Activated T-cell treated with anti-CD3 and anti-CD28 coated beads, Interleukin-2, amount 50 U/mL, for 24 hours (primary cell): ENCODE data around the gene IAH1.
"Not testable (repeated sequence)": the region's sequence is repeated elsewhere in the genome, so short reads cannot be mapped to it uniquely, and the experiment has no call there.

Experiments
- DNase-seq: peaks from one replicate; pipeline ENCODE4 v3.0.0-alpha.2; 2020
- H3K27ac Mint-ChIP-seq: 2 replicates; pipeline ENCODE4 v1.8.0; 2020; ENCODE audit warnings: mild to moderate bottlenecking, mixed read lengths
- H3K27me3 Mint-ChIP-seq: 2 replicates; pipeline ENCODE4 v1.8.0; 2020; ENCODE audit warnings: mixed read lengths
- H3K36me3 Mint-ChIP-seq: 2 replicates; pipeline ENCODE4 v1.8.0; 2020; ENCODE audit warnings: low read depth, mixed read lengths
- H3K4me1 Mint-ChIP-seq: 2 replicates; pipeline ENCODE4 v1.8.0; 2020; ENCODE audit warnings: low read depth, mixed read lengths
- H3K4me3 Mint-ChIP-seq: 2 replicates; pipeline ENCODE4 v1.8.0; 2020; ENCODE audit warnings: mild to moderate bottlenecking, moderate library complexity, mixed read lengths
- H3K9me3 Mint-ChIP-seq: 2 replicates; pipeline ENCODE4 v1.8.0; 2020; ENCODE audit warnings: mixed read lengths

Gene IAH1

GRCh38 chr2:9488583-9489547, 14.5 kb downstream of the IAH1 start:
- no peak for DNase-seq
- Mint-ChIP-seq H3K4me3 (no peak overlapping the region), H3K36me3 (peaks cover 100% of the 10 kb centered on the region), H3K27ac (peak overlapping the region; percentile 87), H3K27me3 (no peaks in the 10 kb centered on the region), H3K4me1 (peaks cover 43% of the 10 kb centered on the region), H3K9me3 (no peaks in the 10 kb centered on the region)

GRCh38 chr2:9490789-9491188, 16.4 kb downstream of the IAH1 start:
- peaks cover 55% of the 10 kb centered on the region for H3K4me1 Mint-ChIP-seq
- H3K27ac Mint-ChIP-seq: peak overlapping the region; percentile 48
- H3K9me3 Mint-ChIP-seq: no peaks in the 10 kb centered on the region
- DNase-seq: no peak
- H3K4me3 Mint-ChIP-seq: no peak overlapping the region
- peaks cover 95% of the 10 kb centered on the region for H3K36me3 Mint-ChIP-seq
- no peaks in the 10 kb centered on the region for H3K27me3 Mint-ChIP-seq

DNA sequence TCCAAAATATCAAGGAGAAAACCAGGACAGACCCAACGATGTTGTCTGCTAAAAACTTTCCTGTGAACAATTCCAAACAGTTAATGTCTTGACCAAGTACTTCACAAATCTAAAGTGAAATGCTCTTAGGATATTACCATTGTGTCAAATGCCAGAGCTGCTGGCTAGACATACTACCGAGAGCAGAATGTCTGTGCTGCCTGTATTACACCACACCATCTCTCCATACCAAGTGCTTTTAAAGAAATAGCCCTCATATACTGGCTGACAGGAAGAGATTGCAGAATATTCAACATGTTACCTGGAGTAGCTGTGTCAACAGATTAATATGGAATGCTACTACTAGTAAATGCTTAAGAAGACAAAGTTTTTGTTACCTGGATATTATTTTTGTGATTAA, 18.6 kb downstream of the IAH1 start:
- H3K27ac Mint-ChIP-seq: peak overlapping the region; percentile 85
- H3K27me3 Mint-ChIP-seq: no peaks in the 10 kb centered on the region
- DNase-seq: no peak
- H3K9me3 Mint-ChIP-seq: no peaks in the 10 kb centered on the region
- H3K36me3 Mint-ChIP-seq: peaks cover 90% of the 10 kb centered on the region
- H3K4me3 Mint-ChIP-seq: no peak overlapping the region
- H3K4me1 Mint-ChIP-seq: peaks cover 62% of the 10 kb centered on the region

DNA sequence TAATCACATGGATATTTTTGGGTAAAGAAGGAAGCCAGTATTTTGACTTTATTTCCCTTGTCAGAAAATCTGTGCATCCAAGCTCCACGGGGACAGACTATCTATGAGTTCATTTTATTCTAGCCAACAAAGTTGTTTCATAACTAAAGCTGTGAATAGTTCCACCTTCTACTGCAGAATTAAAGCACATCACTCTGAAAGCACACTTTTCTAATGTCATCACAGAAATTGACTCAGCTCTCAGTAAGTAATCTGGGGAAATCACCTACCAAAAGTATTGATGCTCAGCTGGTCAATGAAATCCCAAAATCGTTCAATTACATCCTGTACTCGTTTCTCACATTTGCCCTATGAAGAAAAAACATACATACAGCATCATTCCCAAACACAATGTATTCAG, 19.1 kb downstream of the IAH1 start:
- Mint-ChIP-seq H3K4me1 (peaks cover 60% of the 10 kb centered on the region), H3K36me3 (peaks cover 90% of the 10 kb centered on the region), H3K27ac (peak overlapping the region; percentile 85), H3K27me3 (no peaks in the 10 kb centered on the region), H3K9me3 (no peaks in the 10 kb centered on the region), H3K4me3 (peak overlapping the region; percentile 3)
- no peak for DNase-seq

DNA sequence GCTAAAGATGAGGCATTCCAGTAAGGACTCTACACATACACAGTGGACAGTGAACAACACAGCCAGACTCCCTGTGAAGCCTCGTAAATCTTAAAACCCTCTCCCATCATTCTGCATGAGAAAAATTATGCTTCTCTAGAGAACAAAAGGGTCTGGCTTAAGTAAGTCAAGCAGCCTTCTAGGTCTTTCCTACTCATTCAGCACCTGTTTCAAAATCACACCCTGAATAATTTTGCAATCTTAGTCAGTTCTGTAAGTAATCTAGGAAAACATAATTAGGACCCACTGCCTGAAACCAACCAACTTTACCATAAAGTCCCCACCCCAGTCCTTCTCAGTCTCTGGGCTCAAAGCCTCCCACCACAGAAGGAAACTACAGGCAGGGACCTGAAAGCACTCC, 19.7 kb downstream of the IAH1 start:
- DNase-seq: no peak
- no peak overlapping the region for H3K4me3 Mint-ChIP-seq

DNA sequence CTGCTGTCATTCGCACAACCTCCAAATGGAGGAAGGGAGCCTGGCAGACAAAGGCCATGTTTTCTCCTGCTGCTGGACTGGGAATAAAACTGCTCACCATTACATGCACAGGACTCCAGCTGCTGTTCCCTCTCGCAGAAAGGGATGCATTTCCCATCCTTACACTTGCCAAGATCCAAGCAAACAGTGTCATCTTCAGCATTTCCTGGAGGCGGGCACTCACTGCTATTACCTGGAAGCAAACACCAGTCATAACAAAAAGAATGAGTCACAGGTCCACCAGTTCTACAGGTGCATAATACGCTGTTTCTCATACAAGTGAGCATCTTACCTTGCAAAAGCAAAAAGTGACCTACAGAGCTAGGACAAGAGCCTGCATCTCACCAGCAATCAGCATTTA, 22.7 kb downstream of the IAH1 start:
- no peak for DNase-seq
- Mint-ChIP-seq H3K4me1 (peaks cover 47% of the 10 kb centered on the region), H3K27me3 (no peaks in the 10 kb centered on the region), H3K36me3 (peaks cover 89% of the 10 kb centered on the region), H3K9me3 (no peaks in the 10 kb centered on the region), H3K27ac (peak overlapping the region; percentile 85), H3K4me3 (no peak overlapping the region)

More for the DNA sequence above, 19.7 kb downstream of the IAH1 start:
- peaks cover 56% of the 10 kb centered on the region for H3K4me1 Mint-ChIP-seq
- H3K27ac Mint-ChIP-seq: peak overlapping the region; percentile 85
- no peaks in the 10 kb centered on the region for H3K9me3 Mint-ChIP-seq
- H3K36me3 Mint-ChIP-seq: peaks cover 90% of the 10 kb centered on the region
- no peaks in the 10 kb centered on the region for H3K27me3 Mint-ChIP-seq

DNA sequence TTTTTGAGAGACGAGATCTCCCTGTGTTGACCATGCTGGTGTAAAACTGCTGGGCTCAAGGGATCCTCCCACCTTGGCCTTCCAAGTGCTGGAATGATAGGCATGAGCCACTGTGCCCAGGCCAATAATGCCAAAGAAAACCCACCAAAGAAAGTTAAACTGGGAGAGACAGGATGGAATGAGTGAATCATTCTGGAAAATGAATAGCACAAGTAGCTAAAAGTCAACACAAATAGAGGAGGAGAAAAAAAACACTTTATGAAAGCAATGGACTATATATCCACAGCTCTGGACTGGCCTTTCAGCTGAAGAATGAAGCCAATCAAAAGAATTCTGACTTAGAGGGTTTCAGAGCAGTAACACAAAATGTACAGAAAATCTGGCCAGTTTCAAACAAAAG, 23.9 kb downstream of the IAH1 start:
- Mint-ChIP-seq H3K36me3 (peaks cover 89% of the 10 kb centered on the region), H3K27me3 (no peaks in the 10 kb centered on the region), H3K9me3 (no peaks in the 10 kb centered on the region), H3K27ac (peak overlapping the region; percentile 82), H3K4me1 (peaks cover 39% of the 10 kb centered on the region), H3K4me3 (no peak overlapping the region)
- DNase-seq: no peak

DNA sequence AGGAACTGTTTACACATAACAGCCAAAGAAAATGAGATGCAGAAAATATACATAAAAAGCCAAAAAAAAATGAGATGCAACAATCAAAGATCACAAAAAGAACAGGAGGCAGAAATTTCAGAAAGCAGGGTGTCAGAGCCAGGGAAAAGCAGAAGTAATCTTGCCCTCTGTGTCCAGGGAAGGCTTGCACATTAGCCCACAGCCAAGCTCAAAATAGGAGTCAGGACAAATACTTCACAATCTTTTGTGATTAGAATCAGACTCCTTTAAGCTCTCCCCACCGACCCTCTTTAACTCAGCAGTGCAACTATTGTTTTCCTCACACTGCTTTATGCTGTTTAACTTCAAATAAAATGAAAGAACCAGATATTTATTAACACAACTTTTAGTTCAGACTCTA, 34.6 kb downstream of the IAH1 start:
- no peaks in the 10 kb centered on the region for H3K9me3 Mint-ChIP-seq
- H3K4me1 Mint-ChIP-seq: no peaks in the 10 kb centered on the region
- no peak overlapping the region for H3K4me3 Mint-ChIP-seq
- H3K36me3 Mint-ChIP-seq: peaks cover 78% of the 10 kb centered on the region
- no peaks in the 10 kb centered on the region for H3K27me3 Mint-ChIP-seq
- H3K27ac Mint-ChIP-seq: no peak overlapping the region
- DNase-seq: no peak

- not testable (repeated sequence) for DNase-seq, H3K4me1 Mint-ChIP-seq, H3K9me3 Mint-ChIP-seq, H3K27ac Mint-ChIP-seq, H3K4me3 Mint-ChIP-seq, H3K27me3 Mint-ChIP-seq
- peaks cover 71% of the 10 kb centered on the region for H3K36me3 Mint-ChIP-seq
Measured at GRCh38 chr2:9513946-9514345, 39.6 kb downstream of the IAH1 start.

DNA sequence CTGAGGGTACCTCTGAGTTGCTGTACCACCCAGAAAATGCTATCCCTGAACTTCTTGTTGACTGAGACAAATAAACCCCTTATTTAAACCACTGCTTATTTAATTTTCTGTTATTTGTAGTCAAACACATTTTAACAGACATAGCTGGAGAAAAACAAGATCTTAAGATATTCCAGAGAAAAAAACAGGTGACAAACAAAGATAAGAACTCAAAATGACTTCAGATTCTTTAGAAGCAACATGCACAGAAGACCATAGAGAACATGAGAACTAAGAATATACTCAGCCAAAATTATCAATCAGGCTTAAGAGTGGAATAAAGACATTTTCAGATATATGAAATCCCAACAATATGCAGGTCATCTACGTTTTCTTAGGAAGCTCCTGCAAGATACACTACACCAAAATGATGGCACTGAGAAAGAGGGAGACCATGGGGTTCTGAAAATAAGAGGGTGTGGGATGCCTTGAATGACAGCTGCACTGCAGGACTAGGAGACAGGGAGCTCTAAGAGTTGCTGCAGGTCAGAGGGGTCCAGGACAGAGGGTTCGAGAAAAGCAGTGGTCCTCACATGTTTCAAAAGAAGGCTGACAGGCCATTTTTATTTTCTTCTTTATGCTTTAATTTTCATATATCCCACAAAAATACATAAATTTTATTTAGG, 42.9 kb downstream of the IAH1 start:
- Mint-ChIP-seq H3K4me3 (no peak overlapping the region), H3K36me3 (peaks cover 82% of the 10 kb centered on the region), H3K4me1 (peaks cover 2% of the 10 kb centered on the region), H3K27me3 (no peaks in the 10 kb centered on the region), H3K9me3 (no peaks in the 10 kb centered on the region), H3K27ac (peak overlapping the region; percentile 19)
- DNase-seq: no peak

- H3K9me3 Mint-ChIP-seq: no peaks in the 10 kb centered on the region
- no peaks in the 10 kb centered on the region for H3K27me3 Mint-ChIP-seq
- H3K4me3 Mint-ChIP-seq: no peak overlapping the region
- no peak for DNase-seq
- no peak overlapping the region for H3K27ac Mint-ChIP-seq
- peaks cover 78% of the 10 kb centered on the region for H3K36me3 Mint-ChIP-seq
- peaks cover 2% of the 10 kb centered on the region for H3K4me1 Mint-ChIP-seq
Measured at GRCh38 chr2:9518163-9518562, 43.8 kb downstream of the IAH1 start.

- Mint-ChIP-seq H3K4me1 (peaks cover 2% of the 10 kb centered on the region), H3K9me3 (no peaks in the 10 kb centered on the region), H3K27me3 (no peaks in the 10 kb centered on the region), H3K4me3 (no peak overlapping the region), H3K27ac (peak overlapping the region; percentile 75), H3K36me3 (peaks cover 78% of the 10 kb centered on the region)
- DNase-seq: no peak
Measured at GRCh38 chr2:9518780-9519179, 44.4 kb downstream of the IAH1 start.

GRCh38 chr2:9519250-9519649, 44.9 kb downstream of the IAH1 start:
- Mint-ChIP-seq H3K36me3 (peaks cover 79% of the 10 kb centered on the region), H3K4me1 (peaks cover 2% of the 10 kb centered on the region), H3K4me3 (no peak overlapping the region), H3K27me3 (no peaks in the 10 kb centered on the region), H3K27ac (peak overlapping the region; percentile 75), H3K9me3 (no peaks in the 10 kb centered on the region)
- DNase-seq: no peak

- Mint-ChIP-seq H3K36me3 (peaks cover 87% of the 10 kb centered on the region), H3K27me3 (no peaks in the 10 kb centered on the region), H3K4me1 (peaks cover 6% of the 10 kb centered on the region), H3K27ac (no peak overlapping the region), H3K4me3 (no peak overlapping the region), H3K9me3 (no peaks in the 10 kb centered on the region)
- DNase-seq: no peak
Measured at GRCh38 chr2:9524291-9524690, 49.9 kb downstream of the IAH1 start.

- no peaks in the 10 kb centered on the region for H3K9me3 Mint-ChIP-seq
- no peak for DNase-seq
- no peaks in the 10 kb centered on the region for H3K27me3 Mint-ChIP-seq
- no peak overlapping the region for H3K4me3 Mint-ChIP-seq
- peaks cover 87% of the 10 kb centered on the region for H3K36me3 Mint-ChIP-seq
- peaks cover 4% of the 10 kb centered on the region for H3K4me1 Mint-ChIP-seq
- peak overlapping the region; percentile 19 for H3K27ac Mint-ChIP-seq
Measured at GRCh38 chr2:9525266-9525665, 50.9 kb downstream of the IAH1 start.
